DMS53 treated with DMSO at 0.1 percent for 48 hours (cell line): ENCODE results near the gene KRT33B.
"Not testable (repeated sequence)": the region's sequence is repeated elsewhere in the genome, so short reads cannot be mapped to it uniquely, and the experiment has no call there.

ENCODE experiments used
- DNase-seq: peaks from one replicate; lab custom pipeline; 2025; ENCODE audit not compliant: unreplicated experiment; lab: John Stamatoyannopoulos, UW

The KRT33B gene

GRCh38 chr17:41350381-41350878, 19.2 kb downstream of the KRT33B start, which contains the start of gene KRT33A:
Gene KRT33A, minus strand, starts transcription at chr17:41350828. Its CDS starts 61 bp downstream, at chr17:41350767.
- not testable (repeated sequence) for DNase-seq

- no peak for DNase-seq
Observed at GRCh38 chr17:41347869-41348760, 21.5 kb downstream of the KRT33B start.

- DNase-seq = not testable (repeated sequence)
Observed at GRCh38 chr17:41346421-41346820, 23.2 kb downstream of the KRT33B start.

DNA sequence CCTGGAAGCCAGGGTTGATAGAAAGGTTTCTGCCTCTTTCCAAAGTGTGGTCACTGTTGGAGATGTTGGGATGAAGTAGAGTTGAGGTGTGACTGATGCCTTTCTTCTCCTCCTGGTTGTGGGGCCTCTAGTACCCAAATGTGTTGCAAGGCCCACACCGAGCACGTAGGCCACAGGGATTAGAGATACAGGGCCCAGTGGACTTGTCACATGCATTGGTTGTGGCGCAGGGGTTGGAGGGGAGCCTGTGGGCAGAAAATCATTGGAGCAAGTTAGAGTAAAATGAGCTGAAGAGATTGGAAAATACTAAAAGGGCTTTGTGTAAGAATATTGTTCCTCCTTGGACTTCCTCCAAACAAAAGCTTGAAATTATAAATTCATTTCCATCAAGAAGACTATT, 23.6 kb downstream of the KRT33B start:
- DNase-seq = no peak

- no peak for DNase-seq
Observed at GRCh38 chr17:41343029-41343428, 26.6 kb downstream of the KRT33B start.

GRCh38 chr17:41340934-41341861, 28.4 kb downstream of the KRT33B start:
- no peak for DNase-seq

- DNase-seq = no peak
Observed at GRCh38 chr17:41340494-41340893, 29.1 kb downstream of the KRT33B start.

GRCh38 chr17:41339571-41340172, 29.9 kb downstream of the KRT33B start:
- DNase-seq = no peak

- no peak for DNase-seq
Observed at GRCh38 chr17:41338961-41339485, 30.6 kb downstream of the KRT33B start.

DNA sequence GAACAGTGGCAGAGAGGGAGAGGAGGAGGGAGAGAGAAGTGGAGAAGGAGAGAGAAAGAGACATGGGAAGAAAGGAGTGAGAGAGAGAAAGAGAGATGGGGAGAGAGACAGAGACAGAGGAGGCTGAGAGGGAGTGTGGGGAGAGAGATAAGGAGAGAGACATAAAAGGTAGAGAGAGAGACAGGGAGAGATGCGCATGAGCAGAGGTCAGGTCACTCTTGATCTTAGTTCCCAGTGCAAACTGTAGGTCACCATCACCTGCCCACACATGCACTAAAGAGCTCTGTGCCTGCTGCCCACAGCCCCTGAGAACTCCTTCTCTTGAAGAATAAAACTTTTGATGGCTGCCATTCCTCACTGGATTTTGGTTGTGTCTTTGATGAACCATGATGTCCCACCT, 33.9 kb downstream of the KRT33B start:
- no peak for DNase-seq

DNA sequence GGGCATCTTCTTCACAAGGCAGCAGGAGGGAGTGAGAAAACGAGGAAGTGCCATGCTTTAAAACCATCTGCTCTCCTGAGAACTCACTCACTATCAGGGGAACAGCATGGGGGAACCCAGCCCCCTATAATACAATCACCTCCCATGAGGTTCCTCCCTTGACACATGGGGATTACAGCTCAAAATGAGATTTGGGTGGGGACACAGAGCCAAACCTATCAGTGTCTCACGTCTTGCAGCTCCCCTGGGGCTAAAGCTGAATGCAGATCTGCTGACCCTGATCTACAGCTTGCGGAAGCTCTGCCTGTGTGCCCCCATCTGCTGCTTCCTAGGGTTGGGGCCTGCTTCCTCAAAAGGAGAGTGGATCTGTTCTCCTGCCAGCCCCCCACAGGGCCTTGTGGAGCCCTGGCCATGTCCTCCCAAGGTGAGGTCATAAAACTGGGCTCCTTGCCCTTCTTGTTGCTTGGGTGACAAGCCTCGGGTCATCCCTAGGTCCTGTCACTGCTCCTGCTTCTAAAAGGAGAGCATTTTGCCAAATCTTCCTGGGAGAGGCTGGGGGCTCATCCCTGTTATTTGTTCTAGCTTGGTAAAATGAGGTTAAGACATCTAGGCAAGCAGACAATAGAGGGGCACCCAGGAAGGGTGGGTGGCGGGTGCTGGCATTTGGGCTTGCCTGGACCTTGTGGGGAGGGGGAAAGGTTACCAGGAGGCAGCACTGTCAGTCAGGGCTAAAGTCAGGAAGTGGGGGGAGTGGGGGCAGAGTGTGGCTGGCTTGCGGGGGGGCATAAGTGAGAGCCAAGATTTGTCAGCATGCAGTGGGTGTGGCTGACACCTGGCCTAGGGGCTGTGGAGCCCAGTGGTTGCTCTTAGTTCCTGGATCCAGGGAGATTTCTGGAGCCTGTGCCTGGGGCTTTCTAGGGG, 35.0 kb downstream of the KRT33B start:
- DNase-seq = no peak

- DNase-seq = no peak
Observed at GRCh38 chr17:41333836-41334235, 35.8 kb downstream of the KRT33B start.

DNA sequence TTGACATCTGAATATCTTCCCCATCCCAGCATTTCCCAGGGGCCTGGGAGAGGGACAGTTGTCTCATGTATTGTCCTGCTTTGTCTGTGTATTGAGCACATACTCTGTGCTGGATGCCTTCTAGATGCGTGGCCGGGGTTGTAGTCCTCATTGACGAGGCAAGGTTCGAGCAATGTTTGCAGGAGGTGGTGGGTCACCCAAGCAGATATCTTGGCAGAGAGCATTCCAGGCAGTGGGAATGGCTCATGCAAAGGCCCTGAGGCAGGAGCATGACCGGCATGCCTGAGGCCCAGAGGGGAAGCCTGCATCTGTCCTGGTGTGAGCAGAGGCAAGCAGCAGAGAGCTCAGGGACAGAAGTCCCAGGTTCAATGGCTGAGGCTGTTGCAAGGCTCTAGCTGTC, 36.5 kb downstream of the KRT33B start:
- no peak for DNase-seq

- no peak for DNase-seq
Observed at GRCh38 chr17:41332239-41332638, 37.4 kb downstream of the KRT33B start.

DNA sequence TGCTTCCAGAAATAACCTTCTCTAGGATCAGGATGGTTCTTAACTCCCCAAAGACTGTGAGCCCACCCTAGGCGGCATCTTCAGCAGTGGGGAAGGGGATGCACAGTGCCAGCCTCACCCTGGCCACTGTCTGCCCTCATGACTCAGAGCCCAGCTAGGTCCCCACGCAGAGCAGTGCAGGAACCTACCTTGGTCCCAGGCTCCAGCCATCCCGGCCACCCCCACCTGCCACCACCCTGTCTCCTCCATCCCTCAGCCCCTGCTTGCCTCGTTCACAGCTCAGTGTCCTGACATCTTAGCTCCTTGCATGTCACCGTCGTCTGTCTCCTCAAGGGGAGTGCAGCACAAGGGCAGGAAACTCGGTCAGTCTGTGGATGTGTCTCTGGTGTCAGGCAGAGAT, 38.0 kb downstream of the KRT33B start:
- no peak for DNase-seq

DNA sequence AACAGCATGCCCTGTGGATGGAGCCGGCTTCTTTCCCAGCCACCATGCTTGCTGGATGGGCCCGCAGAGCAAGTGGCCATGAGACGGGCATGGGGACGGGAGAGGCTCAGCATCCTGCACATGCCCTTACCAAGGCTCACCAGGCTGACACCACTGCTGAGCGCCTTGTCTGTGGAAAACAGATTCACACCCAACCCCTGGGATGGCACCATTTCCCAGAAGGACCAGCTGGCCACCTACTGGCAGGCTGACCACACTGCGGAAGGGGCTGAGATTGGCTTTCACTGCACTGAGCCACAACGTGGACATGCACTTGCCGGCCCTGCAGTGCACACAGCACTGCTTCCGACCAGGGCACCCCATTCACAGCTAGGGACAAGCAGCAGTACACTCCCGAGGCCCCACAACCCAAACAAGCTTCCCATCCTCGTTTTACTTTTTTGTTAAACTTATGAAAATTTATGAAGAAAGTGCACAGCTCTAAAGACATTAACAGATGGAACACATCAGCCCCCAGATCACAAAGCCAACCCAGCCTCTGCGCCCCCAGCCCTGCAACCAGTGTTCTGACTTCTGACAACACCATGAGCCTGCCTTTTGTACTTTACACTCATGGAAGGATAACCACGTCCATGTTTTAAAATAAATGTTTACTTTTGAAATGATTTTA, 40.2 kb downstream of the KRT33B start:
- peak; percentile 37 for DNase-seq

- no peak for DNase-seq
Observed at GRCh38 chr17:41328207-41328606, 41.4 kb downstream of the KRT33B start.

DNA sequence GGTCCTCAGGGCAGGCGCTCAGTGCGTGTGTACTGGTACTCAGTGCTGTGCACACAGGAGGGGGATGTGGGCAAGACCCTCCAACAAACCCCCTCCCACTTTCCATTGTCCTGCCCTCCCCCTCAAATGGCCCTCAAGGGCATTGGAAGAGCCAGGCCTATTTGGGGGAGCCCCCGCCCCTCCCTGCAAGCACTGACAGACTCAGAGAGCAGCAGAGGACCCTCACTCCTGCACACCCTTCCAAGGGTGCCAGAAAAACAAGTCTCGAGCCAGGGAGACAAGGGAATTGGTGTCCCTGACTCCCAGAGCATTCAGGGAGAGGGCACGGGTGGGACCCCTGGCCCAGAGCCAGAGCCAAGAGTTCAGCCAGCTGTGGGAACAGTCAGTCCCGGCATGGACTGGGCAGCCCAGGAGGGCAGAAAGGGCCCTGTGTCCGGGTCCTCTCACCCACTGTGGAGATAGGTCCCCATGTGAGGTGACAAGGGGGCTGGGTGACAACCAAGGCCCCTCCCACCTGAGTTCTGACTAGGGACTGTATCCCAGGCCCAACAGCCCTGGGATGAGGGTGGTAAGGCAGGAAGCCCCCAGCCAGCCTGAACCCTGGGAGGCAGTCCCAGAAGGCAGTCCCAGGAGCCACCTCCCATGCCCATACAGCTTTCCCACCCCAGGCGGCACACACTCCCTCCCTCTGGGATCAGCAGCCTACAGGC, 42.0 kb downstream of the KRT33B start:
- no peak for DNase-seq
